HK-2 (cell line): ENCODE results near the gene CDKN2A.
A peak's percentile ranks its signal among the peaks of the same experiment; 100 is the strongest.

Source experiments
- DNase-seq: peaks from one replicate; pipeline ENCODE4 v3.0.0-alpha.2; 2018; ENCODE audit not compliant: unreplicated experiment

CDKN2A gene

DNA sequence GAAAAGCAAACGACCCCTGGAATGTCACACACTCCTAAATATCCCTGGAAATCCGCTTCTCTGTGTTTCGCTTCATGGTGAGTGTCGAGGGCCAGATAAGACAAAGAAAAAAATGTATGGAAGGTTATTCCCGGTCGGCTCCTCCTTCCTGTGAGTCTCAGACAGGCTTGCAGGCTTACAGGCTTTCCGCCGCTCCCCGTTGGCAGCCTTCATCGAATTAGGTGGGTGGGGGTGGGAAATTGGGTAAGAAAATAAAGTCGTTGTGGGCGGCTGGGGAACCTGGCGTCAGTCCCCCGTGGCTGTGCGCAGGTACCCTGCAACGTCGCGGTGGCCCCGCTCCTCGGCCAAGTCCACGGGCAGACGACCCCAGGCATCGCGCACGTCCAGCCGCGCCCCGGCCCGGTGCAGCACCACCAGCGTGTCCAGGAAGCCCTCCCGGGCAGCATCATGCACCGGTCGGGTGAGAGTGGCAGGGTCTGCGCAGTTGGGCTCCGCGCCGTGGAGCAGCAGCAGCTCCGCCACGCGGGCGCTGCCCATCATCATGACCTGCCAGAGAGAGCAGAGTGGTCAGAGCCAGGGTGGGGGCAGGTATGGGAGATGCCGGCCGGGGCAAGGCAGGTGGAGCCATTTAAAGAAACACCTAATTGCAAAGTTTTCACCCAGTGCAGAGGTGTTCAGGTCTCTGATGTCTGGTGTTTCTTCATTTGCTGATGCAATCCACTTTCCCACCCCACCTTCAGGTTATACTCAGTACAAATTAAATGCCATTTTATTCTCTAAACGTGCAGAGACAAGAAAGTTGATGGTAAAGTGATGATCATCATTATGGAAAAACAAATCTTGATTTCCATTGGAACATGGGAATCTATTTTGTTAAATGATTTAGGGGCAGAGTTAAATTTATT lies 11.8 kb upstream of the CDKN2A start:
- no peak for DNase-seq

DNA sequence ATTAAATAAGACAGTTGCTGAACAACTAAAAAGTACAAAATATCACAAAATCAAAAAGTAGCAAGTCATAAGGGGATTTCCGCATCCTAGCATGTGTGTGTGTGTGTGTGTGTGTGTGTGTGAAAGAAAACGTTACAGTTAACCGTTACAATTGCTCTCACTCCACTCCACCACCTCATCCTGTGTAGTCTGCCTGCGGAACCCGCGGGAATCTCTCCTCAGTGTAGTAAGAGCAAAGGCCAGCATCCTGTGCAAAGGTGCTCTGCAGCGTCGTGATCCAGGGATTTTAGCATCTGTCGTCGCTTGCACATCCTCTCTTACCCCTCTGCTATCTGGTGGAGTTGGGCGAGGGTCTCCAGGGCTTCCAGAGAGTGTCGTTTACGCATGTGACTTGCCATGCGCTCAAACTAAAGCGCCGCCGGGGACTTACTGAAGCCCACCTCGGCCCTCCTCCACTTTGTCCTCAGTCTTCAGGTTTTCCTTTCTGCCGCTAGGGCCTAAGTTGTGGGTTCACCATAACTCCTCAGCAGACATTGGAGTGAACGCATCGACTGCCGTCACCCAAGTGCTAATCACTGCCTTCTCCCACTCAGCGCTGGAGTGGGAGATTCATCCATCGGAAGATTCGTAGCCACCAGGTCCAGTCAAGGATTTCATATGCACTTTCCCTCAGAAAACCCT lies 11.0 kb upstream of the CDKN2A start:
- DNase-seq, result no peak

DNA sequence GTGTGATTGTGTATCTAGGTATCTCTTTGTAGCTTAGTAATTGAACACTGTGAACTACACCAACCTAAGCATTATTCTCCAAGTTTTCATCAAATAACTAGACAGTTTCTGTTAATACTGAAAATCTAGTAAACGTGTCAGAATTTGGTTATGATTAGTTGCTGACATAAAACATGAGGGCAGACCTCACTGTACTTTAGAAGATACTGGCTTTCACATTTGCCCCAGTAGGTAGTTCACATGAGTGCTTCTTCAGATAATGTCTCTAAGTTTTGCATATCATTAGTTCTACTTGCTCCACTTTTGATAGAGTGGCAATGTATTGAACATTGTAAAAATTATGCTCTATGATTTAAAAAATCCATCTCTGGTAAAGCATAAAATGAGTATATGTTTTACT lies 7.8 kb upstream of the CDKN2A start:
- no peak for DNase-seq

DNA sequence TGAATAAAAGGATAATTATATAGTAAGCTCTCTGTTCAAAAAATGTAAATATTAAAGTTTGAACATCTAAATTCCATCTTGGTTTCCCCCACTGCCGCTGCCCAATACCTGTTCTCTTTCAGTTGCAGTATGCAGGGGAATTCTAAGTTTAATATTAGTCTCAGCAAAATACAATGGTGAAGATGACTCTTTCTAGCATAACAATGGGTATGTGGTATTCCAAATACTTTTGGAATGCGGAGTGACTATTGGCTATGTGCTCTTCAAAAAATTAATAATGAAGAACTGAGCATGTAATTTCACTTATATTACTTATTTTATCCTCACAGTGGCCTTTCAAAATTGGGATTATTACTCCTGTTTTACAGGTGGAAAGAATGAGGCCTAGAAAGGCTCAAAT lies 3.8 kb upstream of the CDKN2A start:
- no peak for DNase-seq

DNA sequence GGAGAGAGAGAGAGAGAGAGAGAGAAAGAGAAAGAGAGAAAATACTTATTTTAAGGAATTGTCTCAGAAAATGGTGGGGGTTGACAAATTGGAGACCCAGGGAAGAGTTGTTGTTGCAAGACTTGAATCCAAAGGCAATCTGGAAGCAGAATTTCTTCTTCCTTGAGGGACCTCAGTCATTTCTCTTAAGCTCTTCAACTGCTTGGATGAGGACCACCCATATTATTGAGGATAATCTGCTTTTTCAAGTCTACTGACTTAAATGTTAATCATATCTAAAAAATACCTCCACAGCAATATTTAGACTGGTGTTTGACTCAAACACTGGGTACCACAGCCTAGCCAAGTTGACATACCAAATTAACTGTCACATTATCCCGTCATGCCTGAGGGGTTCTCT lies 3.3 kb upstream of the CDKN2A start:
- no peak for DNase-seq

DNA sequence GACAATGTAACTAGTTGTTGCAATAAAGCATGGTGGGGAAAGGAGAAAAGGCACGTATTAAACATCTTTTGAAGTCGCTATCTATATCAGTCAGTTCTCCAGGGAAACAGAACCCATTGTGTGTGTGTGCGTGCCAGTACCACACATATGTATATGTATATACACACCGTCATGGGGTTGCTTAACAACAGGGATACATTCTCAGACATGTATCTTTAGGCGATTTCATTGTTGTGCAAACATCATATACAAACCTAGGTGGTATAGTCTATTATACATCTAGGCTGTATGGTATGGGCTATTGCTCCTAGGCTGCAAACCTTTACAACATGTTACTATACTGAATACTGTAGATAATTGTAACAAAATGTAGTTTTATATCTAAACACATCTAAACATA lies 2.7 kb upstream of the CDKN2A start:
- no peak for DNase-seq

DNA sequence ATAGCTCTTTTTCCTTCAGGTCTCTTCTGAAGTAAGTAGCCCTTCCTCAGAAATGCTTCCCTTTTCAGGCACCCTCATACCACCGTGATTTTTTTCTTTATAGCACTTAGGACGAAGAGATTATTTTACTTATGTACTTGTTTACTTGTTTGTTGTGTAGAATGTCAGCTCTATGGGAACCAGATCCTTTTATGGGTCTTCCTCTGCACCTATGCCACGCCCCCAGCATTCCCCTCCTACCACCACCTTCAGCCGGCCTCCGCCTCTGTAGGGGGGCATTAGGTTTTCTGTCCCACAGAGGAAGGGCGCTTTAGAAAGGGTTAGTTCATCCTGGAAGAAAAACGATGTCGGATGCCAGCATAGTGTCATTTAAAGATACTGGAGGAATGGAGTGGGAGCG lies 2.2 kb upstream of the CDKN2A start:
- DNase-seq, result no peak

DNA sequence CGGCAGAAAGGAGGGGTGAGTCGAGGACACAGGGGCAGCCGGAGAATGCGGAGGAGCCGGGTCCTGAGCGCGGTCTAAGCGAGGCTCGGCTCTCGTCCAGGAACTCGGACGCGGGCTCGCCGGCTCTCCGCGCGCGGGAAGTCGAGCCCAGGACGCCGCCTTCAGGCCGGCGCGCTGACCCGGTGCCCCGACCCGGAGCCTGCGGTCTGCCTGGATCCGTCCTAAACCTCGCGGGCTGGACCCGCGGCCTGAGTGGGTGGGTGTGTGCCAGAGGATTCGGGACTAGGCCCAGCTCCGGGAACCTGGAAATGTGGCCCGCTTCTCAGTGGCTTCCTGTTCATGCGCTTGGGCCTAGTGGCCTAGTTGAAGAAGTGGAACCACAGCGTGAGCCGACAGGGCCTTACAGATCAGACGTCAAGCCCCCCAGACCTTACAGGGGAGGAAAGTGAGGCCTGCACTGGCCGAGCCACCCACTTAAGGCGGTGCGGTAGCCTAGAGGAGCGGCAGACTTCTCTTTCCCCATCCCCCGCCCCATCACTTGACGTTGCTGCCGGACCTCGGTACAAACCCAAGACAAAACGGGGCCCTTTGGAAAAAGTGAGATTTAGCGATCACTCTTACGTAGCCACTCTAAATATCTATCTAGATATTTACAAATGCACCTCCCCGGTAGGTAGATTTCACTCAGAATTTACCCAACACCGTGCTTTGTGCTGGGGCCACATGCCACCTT lies 1.6 kb upstream of the CDKN2A start:
- DNase-seq, result peak; percentile 53

DNA sequence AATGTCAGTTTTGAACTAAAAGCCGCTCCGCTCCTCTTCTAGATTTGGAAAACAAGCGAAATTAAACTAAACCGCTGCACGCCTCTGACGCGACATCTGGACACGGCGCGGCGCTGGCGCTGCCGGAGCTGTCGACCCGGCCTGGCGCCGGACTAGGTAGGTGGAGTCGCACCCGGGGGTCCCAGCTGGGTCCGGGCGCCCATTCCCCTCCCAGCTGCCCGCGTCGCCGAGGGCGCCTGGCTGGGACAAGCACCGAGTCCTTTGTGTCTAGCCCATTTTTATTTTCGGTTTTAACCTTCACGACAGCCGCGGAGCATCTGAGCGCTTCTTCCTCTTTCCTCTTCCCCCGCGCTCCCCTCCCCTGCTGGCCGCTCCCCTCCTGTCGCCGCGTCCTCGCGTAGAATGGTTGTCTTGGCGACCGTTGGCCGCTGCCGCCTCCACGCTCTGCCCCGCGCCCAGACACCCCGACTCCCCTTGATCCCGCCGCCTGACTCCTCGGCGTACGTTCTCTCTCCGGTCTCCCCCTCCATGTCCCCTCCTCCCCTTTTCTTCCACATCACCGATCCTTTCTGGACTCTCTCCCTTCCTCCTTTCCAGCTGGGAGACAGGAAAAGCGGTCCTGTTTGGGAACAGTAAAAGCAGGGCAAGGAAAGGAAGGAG lies 944 bp upstream of the CDKN2A start:
- peak; percentile 70 for DNase-seq

DNA sequence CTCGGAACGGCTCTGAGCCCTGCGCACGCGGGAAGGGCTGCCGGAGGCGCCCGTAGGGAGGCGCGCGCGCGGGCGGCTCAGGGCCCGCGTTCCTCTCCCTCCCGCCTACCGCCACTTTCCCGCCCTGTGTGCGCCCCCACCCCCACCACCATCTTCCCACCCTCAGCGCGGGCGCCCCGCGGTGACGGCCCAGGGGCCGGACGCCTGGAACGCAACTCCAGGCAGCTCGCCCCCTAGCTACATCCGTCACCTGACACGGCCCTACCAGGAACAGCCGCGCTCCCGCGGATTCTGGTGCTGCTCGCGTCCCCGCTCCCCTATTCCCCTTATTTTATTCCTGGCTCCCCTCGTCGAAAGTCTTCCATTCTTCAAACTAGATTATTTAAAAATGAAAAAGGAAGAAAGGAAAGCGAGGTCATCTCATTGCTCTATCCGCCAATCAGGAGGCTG lies 389 bp upstream of the CDKN2A start, which contains the start of gene CDKN2B-AS1:
TSS of gene CDKN2B-AS1 (plus strand) at position 236 of the 450 bp plus-strand sequence.
- DNase-seq, result peak; percentile 88

DNA sequence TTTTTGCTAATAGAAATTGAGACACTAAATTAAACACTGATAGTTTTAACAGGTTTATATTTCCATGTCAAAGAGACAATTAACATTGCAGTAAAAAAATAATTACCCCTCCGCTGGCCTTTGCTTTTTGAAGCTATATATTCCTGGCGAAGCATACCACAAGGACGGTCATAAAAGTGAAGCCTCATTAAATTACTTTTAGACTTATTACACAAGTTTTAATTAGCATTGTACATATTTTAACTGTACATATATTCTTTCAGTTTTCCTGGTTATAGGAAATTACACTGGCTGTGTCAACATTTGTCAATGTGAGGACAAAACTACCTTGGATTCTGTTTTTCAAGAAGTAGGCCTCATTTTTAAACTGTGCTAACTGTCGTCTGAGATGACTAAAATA lies 1.2 kb downstream of the CDKN2A start:
- DNase-seq, result no peak

DNA sequence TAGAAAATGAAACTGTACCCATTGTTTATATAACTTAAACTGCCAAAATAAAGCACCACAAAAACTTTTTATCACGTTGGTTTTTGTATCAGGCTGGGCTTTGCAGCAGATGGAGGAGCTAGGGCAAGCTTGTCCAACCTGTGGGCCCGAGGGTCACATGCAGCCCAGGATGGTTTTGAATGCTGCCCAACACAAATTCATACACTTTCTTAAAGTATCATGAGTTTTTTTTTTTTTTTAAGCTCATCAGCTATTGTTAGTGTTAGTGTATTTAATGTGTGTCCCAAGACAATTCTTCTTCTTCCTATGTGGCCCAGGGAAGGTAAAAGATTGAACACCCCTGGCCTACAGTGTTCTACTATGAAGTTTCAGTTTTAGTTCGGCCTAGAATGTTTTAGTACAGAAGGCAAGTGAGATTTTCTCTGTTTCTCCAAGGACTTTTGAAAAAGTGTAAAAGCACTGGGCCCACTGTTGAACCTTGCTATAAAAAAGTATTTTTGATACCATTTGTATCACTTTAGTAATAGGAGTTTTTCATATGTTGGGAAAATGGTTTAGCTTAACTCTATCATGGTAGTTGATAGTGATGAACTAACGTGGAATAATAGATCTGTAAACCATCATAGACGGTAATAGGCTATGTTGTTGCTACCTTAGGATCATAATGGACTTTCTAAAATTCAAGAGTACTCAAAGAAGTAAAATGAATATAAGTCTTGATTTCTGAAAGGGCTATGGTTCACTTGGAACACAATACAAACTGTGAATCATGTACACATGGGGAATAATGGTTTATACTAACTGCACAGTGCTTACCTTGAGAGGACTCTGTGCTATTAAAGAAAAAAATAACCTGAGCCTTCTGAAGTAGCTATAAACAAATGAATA lies 2.9 kb downstream of the CDKN2A start:
- DNase-seq, result no peak

DNA sequence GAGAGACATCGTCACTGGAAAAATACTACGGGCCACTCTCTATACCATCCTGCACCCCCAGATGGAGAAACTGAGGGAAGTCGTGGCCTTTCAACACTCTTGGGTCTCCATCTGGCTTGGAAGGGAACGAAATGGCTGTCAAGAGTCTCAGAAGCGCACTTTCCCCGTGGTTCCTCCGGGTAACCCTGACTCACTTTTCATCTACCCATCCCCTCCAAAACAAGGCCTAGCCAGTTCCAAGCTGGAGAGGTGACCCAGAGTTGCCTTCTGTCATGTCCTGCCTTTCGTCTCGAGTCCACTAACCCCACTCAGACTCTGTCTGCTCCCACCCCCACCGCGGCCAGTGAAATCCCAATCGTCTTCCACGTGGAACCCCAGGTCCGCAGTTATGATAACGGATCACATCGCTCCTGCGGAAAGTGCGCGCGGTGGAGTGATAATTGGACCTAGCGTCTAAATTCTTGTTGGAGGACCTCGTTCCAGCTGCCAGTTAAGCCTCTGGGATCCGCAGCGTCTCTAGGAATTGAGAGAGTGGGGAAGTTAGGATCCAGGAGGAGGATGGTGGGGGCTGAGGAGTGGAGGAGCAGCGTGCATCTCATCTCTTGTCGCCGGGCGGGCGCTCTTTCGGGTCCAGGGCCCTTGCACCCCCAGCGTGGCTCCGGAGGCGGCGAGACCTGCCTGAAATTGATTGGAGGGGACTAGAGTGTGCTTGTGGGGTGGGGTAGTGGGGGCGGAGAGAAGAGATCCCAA lies 4.6 kb downstream of the CDKN2A start:
- no peak for DNase-seq

DNA sequence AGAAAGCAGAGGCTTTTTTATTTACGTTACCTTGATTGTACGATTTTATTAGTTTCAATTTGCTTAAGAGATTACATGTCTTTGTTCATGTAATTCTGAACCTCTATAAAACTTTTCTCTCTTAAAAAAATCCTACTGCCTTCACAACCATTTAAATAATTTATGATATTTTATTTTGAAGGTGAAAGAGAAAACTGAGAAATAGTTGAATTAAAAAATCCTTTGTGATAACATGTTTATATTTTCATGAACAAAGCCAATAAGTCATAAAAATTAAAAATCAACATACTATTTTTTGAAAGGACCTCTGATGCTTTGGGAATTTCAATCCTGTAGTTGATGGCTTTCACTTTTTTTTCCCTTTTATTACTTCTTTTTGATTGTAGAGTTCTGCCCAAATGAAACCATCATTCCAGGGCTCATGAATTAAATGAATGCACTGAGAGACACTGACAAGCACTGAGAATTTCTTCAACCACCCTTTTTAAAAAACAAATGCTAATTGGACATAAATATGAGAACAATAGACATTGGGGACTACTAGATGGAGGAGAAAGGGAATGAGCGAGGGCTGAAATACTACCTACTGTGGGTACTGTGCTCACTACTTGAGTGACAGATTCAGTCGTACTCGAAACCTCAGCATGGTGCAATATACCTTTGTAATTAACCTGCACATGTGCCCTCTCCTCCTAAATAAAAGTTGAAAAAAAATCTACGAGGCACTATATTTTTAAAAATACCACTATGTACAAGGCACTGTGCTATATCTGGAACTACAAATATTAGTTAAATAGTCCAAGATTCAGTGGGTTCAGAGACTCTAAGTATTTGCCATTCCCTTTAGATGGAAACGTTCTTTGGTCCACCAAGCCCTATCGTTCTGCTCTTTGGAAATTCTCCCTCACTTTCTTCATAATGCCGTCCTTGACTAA lies 5.9 kb downstream of the CDKN2A start:
- no peak for DNase-seq

DNA sequence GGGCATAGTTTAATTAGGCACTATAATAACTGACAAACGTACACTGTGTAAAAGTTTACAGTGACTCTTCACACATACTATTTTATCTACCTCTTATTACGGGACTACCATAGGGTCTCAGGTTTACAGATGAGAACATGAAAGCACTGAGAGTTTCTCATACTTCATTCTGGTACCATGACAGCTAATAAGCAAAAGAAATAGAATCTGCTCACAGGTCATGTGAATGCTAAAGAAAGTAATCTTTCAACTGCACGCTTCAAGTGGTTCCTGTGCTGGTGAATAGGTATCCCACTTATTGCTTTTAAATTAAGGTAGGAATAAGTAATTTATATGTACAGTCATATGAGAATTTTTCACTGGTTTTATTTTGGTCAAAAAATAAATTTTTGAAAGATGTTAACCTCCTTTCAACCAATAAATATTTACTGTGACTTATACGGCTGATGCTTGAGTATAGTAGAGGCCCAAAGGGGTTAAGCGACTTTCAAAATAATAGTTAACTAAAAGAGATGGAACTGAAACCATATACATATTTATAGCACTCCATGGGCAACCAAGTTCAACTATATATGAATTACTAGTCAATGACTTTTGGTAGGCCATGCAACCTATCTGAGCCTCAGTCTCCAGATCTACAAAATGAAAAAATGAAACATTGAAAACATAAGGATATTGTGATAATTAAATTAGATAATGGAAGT lies 8.1 kb downstream of the CDKN2A start:
- DNase-seq, result no peak

DNA sequence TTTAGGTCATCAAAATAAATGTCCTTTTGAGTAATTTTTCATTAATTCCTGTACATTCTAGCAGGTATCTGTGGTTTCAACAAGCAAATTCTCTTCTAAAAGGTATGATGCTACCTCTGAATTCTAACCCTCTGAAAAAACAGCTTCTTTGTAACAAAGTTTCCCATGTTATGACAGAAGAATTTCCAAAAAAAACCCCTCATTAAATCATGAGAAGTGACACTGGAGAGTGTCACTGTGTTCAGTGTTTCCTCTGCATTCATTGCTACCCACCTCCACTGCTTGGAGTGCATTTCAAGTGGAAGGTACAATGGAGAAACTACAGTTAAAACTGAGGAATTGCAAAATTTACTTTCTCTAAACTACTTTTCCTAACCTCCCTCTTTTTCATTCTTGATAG lies 10.1 kb downstream of the CDKN2A start:
- no peak for DNase-seq

DNA sequence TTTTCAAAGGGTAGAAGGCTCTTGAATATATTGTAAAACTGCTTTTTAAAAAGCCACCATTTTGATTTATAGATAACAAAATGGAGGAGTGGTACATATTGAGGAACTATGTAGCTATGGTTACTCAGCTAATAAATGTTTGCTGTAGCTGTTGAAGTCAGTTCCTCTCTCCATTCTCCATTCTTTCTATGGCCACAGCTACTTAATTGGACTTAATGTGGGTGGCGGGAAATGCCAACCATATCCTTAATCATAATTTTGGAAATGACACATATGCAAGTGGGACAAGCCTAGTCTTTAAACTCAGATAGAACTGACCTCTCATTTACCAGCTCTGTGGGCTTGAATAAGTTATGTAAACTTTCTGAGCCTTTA lies 10.6 kb downstream of the CDKN2A start:
- DNase-seq, result no peak

DNA sequence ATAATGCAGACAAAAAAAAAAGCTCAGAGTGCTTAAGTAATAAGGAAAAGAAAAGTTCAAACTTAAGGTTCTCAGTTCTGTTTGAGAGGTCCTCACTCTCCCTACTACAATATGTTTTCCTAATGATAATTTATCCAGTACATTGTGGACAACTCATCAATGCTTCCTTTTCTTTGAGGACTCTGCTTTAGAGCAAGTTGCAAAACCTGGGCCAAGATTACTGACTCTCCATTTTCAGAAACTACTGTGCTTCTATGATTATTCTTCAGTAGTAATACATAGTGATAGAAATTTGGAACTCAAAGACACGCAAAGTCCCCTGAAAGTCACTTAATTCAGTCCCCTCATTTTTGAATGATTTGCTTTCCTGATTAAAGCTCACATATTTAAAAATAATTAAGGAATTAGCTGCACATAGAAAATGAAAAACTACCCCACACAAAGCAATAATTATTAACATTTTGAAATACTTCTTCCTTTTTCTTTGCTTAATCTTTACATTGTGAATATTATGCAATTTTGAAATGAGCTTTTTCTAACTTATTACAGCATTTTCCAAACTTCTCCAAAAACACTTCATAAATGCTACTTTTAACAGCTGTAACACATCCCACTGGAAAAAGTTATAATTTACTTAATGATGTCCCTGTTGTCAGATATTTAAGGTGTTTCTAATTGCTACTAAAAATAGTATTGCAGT lies 11.2 kb downstream of the CDKN2A start:
- DNase-seq, result no peak
